CD4-positive, alpha-beta T cell treated with Interferon gamma for 1 hour (primary cell): ENCODE measurements around the gene SLC29A3.
A peak's percentile ranks its signal among the peaks of the same experiment; 100 is the strongest.
"Not testable (repeated sequence)": the region's sequence is repeated elsewhere in the genome, so short reads cannot be mapped to it uniquely, and the experiment has no call there.

Source experiments
- DNase-seq: peaks from one replicate; pipeline ENCODE4 v3.0.0-alpha.2; 2020

SLC29A3 gene

GRCh38 chr10:71284544-71285179 is 34.4 kb upstream of the SLC29A3 start:
- DNase-seq, result no peak

- DNase-seq, result peak; percentile 6
Observed at GRCh38 chr10:71285180-71285545, 33.9 kb upstream of the SLC29A3 start.

DNA sequence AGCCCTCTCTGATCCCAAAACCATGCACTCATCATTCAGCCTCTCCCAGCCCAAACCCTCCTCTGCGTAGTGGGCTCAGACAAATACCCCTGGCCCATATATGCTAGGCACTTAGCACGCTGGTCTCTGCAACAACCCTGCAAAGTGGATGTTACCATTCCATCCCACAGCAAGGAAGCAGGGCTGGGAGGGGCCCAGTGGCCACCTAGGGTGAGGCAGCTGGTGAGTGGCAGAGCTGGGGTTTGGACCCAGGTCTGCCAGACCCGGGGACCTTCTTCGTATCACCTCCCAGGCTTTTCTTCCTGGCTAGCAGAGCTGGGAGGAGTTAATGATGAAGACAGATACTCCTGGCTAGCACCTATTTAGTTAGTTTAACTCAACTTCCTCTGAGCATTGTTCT is 33.1 kb upstream of the SLC29A3 start:
- no peak for DNase-seq

GRCh38 chr10:71286521-71287294 is 32.4 kb upstream of the SLC29A3 start:
- DNase-seq, result no peak

DNA sequence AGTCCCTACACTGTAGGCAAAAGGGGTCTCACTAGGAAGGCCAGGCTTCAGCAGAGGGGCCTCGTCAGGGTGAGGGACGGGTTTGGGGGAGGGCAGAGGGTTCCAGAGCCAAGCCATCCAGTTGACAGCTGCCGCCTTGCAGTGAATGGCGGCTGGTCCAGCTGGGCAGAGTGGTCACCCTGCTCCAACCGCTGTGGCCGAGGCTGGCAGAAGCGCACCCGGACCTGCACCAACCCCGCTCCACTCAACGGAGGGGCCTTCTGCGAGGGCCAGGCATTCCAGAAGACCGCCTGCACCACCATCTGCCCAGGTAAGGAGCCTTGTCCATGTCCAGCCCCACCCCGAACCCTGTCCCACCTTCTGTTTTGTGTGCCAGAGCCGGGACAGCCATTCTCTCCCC is 31.6 kb upstream of the SLC29A3 start:
- DNase-seq, result no peak

DNA sequence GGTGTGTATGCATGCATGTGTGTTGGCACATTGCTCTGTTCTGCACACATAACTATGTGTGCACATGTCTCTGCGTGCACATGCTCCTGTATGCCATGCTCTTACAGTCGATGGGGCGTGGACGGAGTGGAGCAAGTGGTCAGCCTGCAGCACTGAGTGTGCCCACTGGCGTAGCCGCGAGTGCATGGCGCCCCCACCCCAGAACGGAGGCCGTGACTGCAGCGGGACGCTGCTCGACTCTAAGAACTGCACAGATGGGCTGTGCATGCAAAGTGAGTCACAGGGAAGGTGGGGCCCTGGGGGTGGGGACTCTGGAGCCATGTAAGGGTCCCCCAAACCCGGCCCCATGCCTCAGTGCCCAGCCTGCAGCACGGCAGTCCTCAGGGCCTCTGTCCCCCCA is 30.6 kb upstream of the SLC29A3 start:
- DNase-seq, result no peak

DNA sequence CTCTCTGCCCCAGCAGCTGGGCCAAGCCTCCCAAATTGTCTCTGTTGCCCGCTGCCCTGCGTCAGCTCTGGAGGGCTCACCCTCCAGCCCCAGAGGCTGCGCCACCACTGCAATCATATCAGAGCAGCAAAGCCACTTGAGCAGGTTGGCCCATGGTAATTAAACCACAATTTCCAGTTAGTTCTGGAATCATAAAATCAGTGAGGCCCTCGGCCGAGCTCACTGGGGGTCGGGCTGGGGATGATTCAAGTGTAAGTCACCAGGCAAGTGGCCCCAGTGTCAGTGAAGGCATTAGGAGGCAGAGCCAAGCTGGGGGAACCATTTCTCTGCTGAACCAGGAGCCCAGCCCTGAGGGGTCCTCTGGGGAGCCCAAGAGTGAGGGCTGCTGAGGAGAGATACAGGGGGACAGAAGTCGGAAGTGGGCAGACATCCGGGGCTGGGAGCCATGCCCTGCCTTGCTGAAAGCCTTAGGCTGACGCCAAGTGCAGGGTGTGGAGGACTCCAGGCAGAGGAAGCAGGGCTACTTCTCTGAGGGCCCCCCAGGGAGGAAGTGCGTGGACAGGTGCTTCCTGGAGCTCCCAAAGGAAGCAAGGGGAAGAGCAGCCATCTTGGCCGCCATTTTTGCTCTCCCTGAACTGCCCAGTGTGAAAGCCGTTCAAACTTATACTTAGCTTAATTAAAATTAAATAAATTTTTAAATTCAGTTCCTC is 29.5 kb upstream of the SLC29A3 start:
- no peak for DNase-seq

GRCh38 chr10:71290331-71290730 is 28.7 kb upstream of the SLC29A3 start:
- no peak for DNase-seq

DNA sequence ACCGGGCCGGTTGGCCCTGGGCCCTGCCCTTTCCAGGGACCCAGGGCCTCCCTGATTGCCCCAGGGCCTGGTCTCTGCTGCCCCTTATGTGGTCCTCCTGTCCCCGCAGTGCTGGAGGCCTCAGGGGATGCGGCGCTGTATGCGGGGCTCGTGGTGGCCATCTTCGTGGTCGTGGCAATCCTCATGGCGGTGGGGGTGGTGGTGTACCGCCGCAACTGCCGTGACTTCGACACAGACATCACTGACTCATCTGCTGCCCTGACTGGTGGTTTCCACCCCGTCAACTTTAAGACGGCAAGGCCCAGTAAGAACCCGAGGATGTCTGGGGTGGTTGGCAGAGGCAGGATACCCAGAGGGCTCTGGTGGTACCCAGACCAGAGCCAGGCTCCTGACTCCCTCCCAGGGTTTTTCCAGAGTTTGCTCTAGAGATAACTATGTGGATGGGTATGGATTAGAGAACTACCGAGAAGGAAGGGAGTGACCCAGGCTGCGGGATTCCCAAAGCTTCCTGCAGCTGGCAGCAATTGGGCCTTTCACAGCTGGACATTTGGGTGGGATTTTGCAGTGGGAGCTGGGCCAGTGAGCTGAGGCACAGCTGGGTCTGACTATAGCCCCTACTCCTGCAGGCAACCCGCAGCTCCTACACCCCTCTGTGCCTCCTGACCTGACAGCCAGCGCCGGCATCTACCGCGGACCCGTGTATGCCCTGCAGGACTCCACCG is 28.1 kb upstream of the SLC29A3 start:
- DNase-seq, result no peak

- no peak for DNase-seq
Observed at GRCh38 chr10:71291528-71291900, 27.5 kb upstream of the SLC29A3 start.

DNA sequence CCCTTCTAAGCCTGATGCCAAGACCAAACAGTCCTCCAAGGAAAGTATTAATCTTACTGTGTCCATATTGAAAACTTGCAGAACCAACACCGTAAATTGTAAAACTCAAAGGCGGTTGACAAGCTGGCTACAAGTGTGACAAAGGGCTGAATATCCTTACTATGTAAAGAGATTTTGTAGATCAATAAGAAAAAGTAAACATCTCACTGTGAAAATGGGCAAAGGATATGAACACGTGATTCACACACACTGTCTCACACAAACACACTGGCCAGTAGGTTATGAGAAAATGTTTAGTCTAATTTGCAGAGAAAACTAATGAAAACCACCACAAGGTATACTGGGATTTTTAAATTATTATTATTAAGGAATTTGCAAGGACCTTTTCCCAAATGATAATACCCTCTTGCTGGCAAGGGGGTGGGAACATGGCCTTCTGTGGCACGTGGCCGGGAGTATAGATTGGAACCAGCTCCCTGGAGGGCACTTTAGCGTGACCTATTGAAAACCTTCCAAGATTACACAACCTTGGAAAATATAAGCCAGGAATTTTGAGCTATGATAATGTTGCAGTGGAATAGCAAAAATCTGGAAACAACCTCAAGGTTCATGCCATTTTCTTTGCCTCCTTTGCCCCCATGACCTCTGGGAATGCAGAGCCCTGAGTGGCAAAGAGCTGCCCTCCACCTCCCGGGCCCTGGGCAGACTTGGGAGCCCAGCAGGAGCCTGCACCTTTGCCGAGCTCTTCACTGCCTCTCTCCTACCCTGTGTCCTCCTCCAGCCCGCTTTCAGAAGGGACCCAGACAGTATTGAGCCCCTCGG is 26.2 kb upstream of the SLC29A3 start:
- no peak for DNase-seq

DNA sequence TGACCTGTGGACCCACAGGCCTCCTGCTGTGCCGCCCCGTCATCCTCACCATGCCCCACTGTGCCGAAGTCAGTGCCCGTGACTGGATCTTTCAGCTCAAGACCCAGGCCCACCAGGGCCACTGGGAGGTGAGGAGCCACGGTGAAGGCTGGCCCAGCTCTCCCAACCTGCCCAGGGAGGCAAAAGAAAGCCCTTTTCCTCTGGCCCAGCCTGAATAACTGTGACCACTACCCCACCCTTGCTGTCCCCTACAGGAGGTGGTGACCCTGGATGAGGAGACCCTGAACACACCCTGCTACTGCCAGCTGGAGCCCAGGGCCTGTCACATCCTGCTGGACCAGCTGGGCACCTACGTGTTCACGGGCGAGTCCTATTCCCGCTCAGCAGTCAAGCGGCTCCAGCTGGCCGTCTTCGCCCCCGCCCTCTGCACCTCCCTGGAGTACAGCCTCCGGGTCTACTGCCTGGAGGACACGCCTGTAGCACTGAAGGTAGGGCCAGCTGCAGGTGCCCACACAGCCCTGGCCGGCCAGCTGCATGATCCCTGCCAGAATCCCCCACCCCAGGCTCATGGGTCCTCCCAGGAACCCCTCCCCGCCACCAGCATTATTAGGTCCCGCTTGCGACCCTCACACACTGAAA is 25.5 kb upstream of the SLC29A3 start:
- no peak for DNase-seq

DNA sequence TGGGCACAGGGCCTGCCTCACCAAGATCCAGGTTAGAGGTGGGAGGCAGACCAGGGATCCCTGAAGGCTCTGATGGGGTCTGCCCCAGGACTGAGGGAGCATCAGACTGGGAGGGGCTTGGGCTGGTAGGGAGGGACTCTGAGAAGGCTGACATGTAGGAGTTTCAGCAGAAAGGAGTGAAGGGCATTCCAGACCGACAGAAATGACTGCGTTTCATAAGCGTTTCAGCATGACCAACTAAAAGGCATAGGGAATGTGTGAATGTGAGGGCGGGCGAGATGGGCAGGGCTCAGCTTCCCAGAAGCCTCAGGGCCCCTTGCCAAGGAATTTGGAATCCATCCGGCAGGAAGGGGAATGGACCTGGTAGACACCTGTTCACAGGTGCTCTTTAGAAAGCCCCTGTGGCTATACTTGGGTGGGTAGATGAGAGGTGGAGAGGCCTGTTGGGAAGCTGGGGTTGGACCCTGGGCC is 24.9 kb upstream of the SLC29A3 start:
- no peak for DNase-seq

GRCh38 chr10:71294856-71295255 is 24.2 kb upstream of the SLC29A3 start:
- DNase-seq, result no peak

GRCh38 chr10:71295641-71296040 is 23.4 kb upstream of the SLC29A3 start:
- DNase-seq, result no peak

DNA sequence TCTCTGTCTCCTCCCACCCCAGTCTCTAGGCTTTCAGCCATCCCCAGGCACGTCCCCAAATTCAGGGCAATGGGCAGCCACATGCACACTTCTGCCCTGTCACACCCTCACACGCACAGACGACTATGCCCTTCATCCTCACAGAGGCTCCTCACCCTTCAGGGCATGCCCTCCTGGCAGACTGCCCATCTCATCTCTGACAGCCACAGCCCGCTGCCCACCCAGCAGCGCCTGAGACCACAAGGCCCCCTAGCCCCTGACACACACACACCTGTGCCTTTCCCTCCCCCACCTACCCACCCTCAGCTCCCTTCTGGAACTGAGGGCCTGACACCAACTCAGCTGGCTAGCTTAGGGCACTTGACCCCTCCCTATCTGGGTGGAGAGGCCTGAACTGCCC is 23.0 kb upstream of the SLC29A3 start:
- no peak for DNase-seq

- DNase-seq, result not testable (repeated sequence)
Observed at GRCh38 chr10:71296811-71297210, 22.2 kb upstream of the SLC29A3 start.

- DNase-seq, result no peak
Observed at GRCh38 chr10:71297343-71297742, 21.7 kb upstream of the SLC29A3 start.

- DNase-seq, result no peak
Observed at GRCh38 chr10:71299071-71299785, 19.8 kb upstream of the SLC29A3 start.

DNA sequence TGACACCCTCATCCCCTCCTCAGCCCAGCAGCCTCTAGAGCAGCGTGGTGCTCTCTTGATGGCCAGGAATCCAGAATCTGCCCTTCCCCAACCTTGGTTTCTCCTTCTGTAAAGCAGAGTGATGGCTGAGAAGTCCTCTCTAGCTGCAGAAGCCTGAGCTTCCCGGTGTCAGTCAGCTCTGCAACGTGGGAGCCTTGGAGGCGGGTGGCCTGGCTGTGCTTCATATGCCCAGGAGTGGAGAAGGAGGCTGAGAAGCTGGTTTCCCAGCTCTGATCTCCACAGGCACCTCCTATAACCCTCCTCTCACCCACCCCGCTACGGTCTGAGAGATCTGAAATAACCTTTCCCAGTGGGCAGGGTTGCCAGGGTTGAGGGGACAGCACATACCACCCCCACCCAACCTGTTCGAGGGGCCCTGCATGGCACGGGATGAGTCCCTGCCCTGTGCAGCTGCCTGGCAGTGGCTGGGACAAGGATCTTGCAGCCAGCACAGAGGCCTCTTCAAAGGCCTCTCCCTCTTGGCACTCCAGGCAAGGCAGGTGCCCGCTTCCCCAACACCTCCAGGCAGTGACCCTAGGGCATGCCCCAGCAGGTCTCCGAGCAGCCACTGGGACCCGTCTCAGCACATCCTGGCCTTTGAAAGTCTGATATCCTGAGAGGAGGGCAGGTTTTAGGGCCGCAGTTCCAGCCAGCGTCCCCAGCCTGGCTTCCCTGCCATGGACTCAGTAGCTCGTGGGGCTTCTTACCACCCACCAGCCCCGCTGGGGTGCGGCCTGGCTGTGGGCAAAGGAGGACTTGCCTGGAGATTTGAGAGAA is 18.3 kb upstream of the SLC29A3 start:
- no peak for DNase-seq
